SK-N-SH (cell line): ENCODE results near the gene F2RL3. TPM values are rescaled to one million over a fixed set of nuclear protein-coding genes. Genes with fewer than 3 reads are reported as not detected.

Source experiments
- CTCF ChIA-PET: fragments of 300-600, 350-600 bp; formaldehyde crosslinking; extraction: SDS; loops from one replicate; lab custom pipeline; 2021; lab: Yijun Ruan, JAX
- POLR2A ChIA-PET: fragments of 350-600 bp; sonication (Branson Sonifier 250); formaldehyde crosslinking; extraction: SDS; loops from one replicate; lab custom pipeline; 2020; ENCODE audit warnings: antibody characterized with exemption, inconsistent platforms; lab: Yijun Ruan, JAX
- DNase-seq: peaks from one replicate; pipeline ENCODE4 v3.0.0; 2012
- H2AFZ ChIP-seq: fragments of 200-600 bp; sonication (generic); 2 replicates; pipeline ENCODE4 v1.8.1; 2016; ENCODE audit warnings: antibody characterized with exemption, mild to moderate bottlenecking, low read depth
- H3F3A ChIP-seq: fragments of 200-600 bp; sonication (generic); replicated peaks from 2 replicates; pipeline ENCODE3; 2016; ENCODE audit warnings: antibody characterized with exemption, mild to moderate bottlenecking; ENCODE audit not compliant: insufficient read depth
- H3K27ac ChIP-seq, 2 experiments: fragments of 200-500 bp in 1 of 2; fragments of 200-600 bp in 1 of 2; sonication (Bioruptor generic) in 1 of 2; sonication (generic), shearing (Covaris generic) in 1 of 2; 2 replicates each; pipeline versions ENCODE4 v1.5.1 to v1.6.1; 2014 to 2016; ENCODE audit warnings: low read depth in 2 of 2, inconsistent platforms in 1 of 2, low read length in 1 of 2, mild to moderate bottlenecking in 1 of 2, mixed read lengths in 1 of 2
- H3K27me3 ChIP-seq: fragments of 200-600 bp; sonication (generic), shearing (Covaris generic); 2 replicates; pipeline ENCODE4 v1.6.1; 2016; ENCODE audit warnings: mixed run types; ENCODE audit not compliant: insufficient read depth
- H3K36me3 ChIP-seq, 2 experiments: fragments of 200-500 bp in 1 of 2; fragments of 200-600 bp in 1 of 2; sonication (Bioruptor generic) in 1 of 2; sonication (generic) in 1 of 2; replicated peaks in 1 of 2; 2 replicates each; pipeline versions ENCODE3 to v1.5.1; 2014 to 2016; ENCODE audit warnings: low read length in 1 of 2, mild to moderate bottlenecking in 1 of 2; ENCODE audit not compliant: insufficient read depth in 2 of 2, control insufficient read depth in 1 of 2
- H3K4me1 ChIP-seq, 2 experiments: fragments of 200-500 bp in 1 of 2; fragments of 200-600 bp in 1 of 2; sonication (Bioruptor generic) in 1 of 2; sonication (generic), shearing (Covaris generic) in 1 of 2; 2 replicates each; pipeline versions ENCODE4 v1.5.1 to v1.6.1; 2014 to 2016; ENCODE audit warnings: low read depth in 1 of 2, low read length in 1 of 2, mixed run types in 1 of 2; ENCODE audit not compliant: insufficient read depth in 2 of 2, control insufficient read depth in 1 of 2
- H3K4me2 ChIP-seq: fragments of 200-600 bp; sonication (generic), shearing (Covaris generic); 2 replicates; pipeline ENCODE4 v1.6.1; 2017; ENCODE audit warnings: mixed run types
- H3K4me3 ChIP-seq, 2 experiments: fragments of 200-500 bp in 1 of 2; fragments of 200-600 bp in 1 of 2; sonication (Bioruptor generic) in 1 of 2; sonication (generic), shearing (Covaris generic) in 1 of 2; 2 replicates each; pipeline versions ENCODE4 v1.5.1 to v1.8.1; 2014 to 2016; ENCODE audit warnings: low read depth in 2 of 2, inconsistent platforms in 1 of 2, low read length in 1 of 2, mild to moderate bottlenecking in 1 of 2, mixed read lengths in 1 of 2, moderate library complexity in 1 of 2
- H3K79me2 ChIP-seq: fragments of 200-600 bp; sonication (generic); 2 replicates; pipeline ENCODE4 v1.8.1; 2017; ENCODE audit warnings: mild to moderate bottlenecking; ENCODE audit not compliant: insufficient read depth
- H3K9ac ChIP-seq: fragments of 200-600 bp; sonication (generic); 2 replicates; pipeline ENCODE4 v1.6.1; 2017; ENCODE audit warnings: mixed run types
- H3K9me2 ChIP-seq: fragments of 200-600 bp; sonication (generic); 2 replicates; pipeline ENCODE4 v1.6.1; 2017; ENCODE audit warnings: mixed run types
- H3K9me3 ChIP-seq: fragments of 200-600 bp; sonication (generic); 2 replicates; pipeline ENCODE4 v1.6.1; 2017; ENCODE audit warnings: mixed run types, mild to moderate bottlenecking, moderate library complexity
- H4K20me1 ChIP-seq: fragments of 200-600 bp; sonication (generic); 2 replicates; pipeline ENCODE4 v1.6.1; 2017; ENCODE audit warnings: mild to moderate bottlenecking, mixed run types; ENCODE audit not compliant: insufficient read depth
- JUND ChIP-seq: IDR thresholded peaks from 2 replicates; pipeline ENCODE4 v1.4.0; 2012
- MEF2A ChIP-seq: IDR thresholded peaks from 2 replicates; pipeline ENCODE4 v1.4.0; 2012; ENCODE audit warnings: low read depth, borderline replicate concordance
- NFIC ChIP-seq: IDR thresholded peaks from 2 replicates; pipeline ENCODE4 v1.4.0; 2012; ENCODE audit warnings: borderline replicate concordance
- SIN3A ChIP-seq: IDR thresholded peaks from 2 replicates; pipeline ENCODE4 v1.6.1; 2012; ENCODE audit warnings: low read depth, mild to moderate bottlenecking, low read length, moderate library complexity, borderline replicate concordance
- TAF1 ChIP-seq: IDR thresholded peaks from 2 replicates; pipeline ENCODE4 v1.6.1; 2012; ENCODE audit warnings: low read depth, mild to moderate bottlenecking, low read length, moderate library complexity, borderline replicate concordance
- TCF12 ChIP-seq: IDR thresholded peaks from 2 replicates; pipeline ENCODE4 v1.4.0; 2012
- WGBS: methylation state at CpG from one replicate; pipeline ENCODE4 v1.1.6; 2017; ENCODE audit warnings: low lambda C conversion rate; 5-methylcytosine and 5-hydroxymethylcytosine counted together
- polyA plus RNA-seq, 3 experiments: library from polyadenylated mRNA; depleted of rRNA; stranded (reverse); fragments of >200 nt; gene quantifications; 2 replicates each; pipeline ENCODE4 v1.2.3, GENCODE V29; 2012
- TF ChIP-seq, protein P1 (sequence below): IDR thresholded peaks from 2 replicates; pipeline ENCODE4 v1.4.0; 2012; ENCODE audit warnings: low read depth
- TF ChIP-seq, protein P2 (sequence below): fragments of 200-600 bp; sonication (generic); IDR thresholded peaks from 2 replicates; pipeline ENCODE4 v1.6.1; 2017; ENCODE audit warnings: antibody characterized with exemption, mild to moderate bottlenecking, moderate library complexity

The F2RL3 gene
- polyA plus RNA-seq, 1 of the 3 experiments (the other 2 are of a cell fraction), result not detected

DNA sequence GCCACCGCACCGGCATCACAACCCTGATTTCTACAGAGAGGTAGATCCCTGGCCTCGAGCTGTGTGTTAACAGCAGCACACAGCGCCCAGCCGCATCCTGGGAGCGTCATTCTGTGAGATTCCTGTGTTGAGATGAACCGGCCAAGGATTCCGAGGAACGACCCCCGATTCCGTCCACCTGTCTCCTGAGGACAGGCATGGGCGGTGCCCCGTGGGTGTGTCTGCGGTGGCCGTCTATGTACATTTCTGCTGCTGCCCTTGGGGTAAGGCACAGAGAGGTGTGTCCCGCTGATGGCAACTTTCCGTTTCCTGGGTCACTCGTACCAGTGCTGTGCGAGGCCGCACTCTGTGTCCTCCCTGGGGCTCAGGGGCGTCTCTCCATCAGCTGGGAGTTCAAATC is 16.1 kb upstream of the F2RL3 start:
- 98% methylated on average over 13 of the region's 21 CpGs for WGBS
- no peaks in the 10 kb centered on the region for H3K4me1 ChIP-seq
- H3K36me3 ChIP-seq, result peaks cover 12 to 53% of the 10 kb centered on the region in 2 experiments
- H2AFZ ChIP-seq, result no peak overlapping the region
- TF ChIP-seq TCF12 (no peak), TAF1 (no peak), SIN3A (no peak), JUND (no peak)
- TF ChIP-seq, protein P1, sequence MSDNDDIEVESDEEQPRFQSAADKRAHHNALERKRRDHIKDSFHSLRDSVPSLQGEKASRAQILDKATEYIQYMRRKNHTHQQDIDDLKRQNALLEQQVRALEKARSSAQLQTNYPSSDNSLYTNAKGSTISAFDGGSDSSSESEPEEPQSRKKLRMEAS, result no peak
- no peak for DNase-seq
- H3K27me3 ChIP-seq, result no peaks in the 10 kb centered on the region
- peaks cover 5% of the 10 kb centered on the region; the same call in 1 of the 2 replicates for H4K20me1 ChIP-seq
- POLR2A ChIA-PET, result no interaction called here
- H3K79me2 ChIP-seq, result 0 out of 2 replicates have a peak, but pooled peaks cover 3% of the 10 kb centered on the region
- no peaks in the 10 kb centered on the region for H3K9me3 ChIP-seq
- no peaks in the 10 kb centered on the region for H3K9me2 ChIP-seq
- no peaks in the 10 kb centered on the region for H3F3A ChIP-seq
- H3K27ac ChIP-seq, result no peak overlapping the region
- no peak overlapping the region for H3K4me3 ChIP-seq
- H3K9ac ChIP-seq, result no peak overlapping the region
- H3K4me2 ChIP-seq, result no peak overlapping the region
- CTCF ChIA-PET, result no interaction called here

DNA sequence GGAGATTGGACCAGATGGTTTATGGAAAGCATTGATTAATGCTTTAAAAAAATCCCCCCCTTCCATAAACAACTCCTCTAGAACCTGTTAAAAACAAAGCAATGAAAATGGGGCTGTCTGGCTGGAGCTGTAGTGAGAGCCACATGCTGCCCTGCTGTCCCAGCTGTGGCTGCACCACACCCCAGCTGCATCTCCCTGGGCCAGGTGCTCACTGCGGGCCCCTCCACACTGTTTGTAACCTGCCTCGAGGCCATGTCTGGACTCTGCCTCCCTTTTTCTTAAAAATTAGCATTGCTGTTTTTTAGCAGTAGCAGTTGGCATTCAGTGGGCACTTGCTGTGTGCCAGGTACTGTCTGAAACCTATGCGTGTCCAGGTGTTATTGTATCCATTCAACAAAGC is 15.2 kb upstream of the F2RL3 start:
- CTCF ChIA-PET, result no interaction called here

More for the DNA sequence above, 15.2 kb upstream of the F2RL3 start:
- H4K20me1 ChIP-seq, result peaks cover 5% of the 10 kb centered on the region; the same call in 1 of the 2 replicates
- no peak for DNase-seq
- no peak overlapping the region for H3K4me2 ChIP-seq
- POLR2A ChIA-PET, result no interaction called here
- peaks cover 12 to 56% of the 10 kb centered on the region in 2 experiments for H3K36me3 ChIP-seq
- no peaks in the 10 kb centered on the region for H3K9me2 ChIP-seq
- H3K4me3 ChIP-seq, result no peak overlapping the region
- no peak overlapping the region for H2AFZ ChIP-seq
- no peak overlapping the region for H3K9ac ChIP-seq
- H3K9me3 ChIP-seq, result no peaks in the 10 kb centered on the region
- H3F3A ChIP-seq, result no peaks in the 10 kb centered on the region
- H3K27me3 ChIP-seq, result no peaks in the 10 kb centered on the region
- TF ChIP-seq TCF12 (no peak), NFIC (no peak), MEF2A (no peak)
- TF ChIP-seq, protein P2, sequence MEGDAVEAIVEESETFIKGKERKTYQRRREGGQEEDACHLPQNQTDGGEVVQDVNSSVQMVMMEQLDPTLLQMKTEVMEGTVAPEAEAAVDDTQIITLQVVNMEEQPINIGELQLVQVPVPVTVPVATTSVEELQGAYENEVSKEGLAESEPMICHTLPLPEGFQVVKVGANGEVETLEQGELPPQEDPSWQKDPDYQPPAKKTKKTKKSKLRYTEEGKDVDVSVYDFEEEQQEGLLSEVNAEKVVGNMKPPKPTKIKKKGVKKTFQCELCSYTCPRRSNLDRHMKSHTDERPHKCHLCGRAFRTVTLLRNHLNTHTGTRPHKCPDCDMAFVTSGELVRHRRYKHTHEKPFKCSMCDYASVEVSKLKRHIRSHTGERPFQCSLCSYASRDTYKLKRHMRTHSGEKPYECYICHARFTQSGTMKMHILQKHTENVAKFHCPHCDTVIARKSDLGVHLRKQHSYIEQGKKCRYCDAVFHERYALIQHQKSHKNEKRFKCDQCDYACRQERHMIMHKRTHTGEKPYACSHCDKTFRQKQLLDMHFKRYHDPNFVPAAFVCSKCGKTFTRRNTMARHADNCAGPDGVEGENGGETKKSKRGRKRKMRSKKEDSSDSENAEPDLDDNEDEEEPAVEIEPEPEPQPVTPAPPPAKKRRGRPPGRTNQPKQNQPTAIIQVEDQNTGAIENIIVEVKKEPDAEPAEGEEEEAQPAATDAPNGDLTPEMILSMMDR, result no peak
- no peaks in the 10 kb centered on the region for H3K4me1 ChIP-seq
- H3K79me2 ChIP-seq, result 0 out of 2 replicates have a peak, but pooled peaks cover 3% of the 10 kb centered on the region
- no peak overlapping the region for H3K27ac ChIP-seq
- 100% methylated on average over 3 of the region's 3 CpGs for WGBS
